HG02938 (cell line): ENCODE results near the gene SLC38A3.

Source experiments
- ATAC-seq: cut with Tn5 transposase; IDR thresholded peaks from one replicate; pipeline ENCODE4 v1.9.1; 2021; ENCODE audit warnings: mild to moderate bottlenecking, moderate library complexity; ENCODE audit not compliant: unreplicated experiment

Gene SLC38A3

GRCh38 chr3:50190936-50191660 is 14.0 kb upstream of the SLC38A3 start, which contains the start of gene GNAT1:
Gene GNAT1 (plus strand): TSS chr3:50191610. CDS start chr3:50191726, 116 bp downstream.
- ATAC-seq, result no peak

GRCh38 chr3:50192124-50192523 is 12.9 kb upstream of the SLC38A3 start:
- no peak for ATAC-seq

- ATAC-seq, result no peak
These were observed 12.4 kb upstream of the SLC38A3 start for GRCh38 chr3:50192689-50193141.

GRCh38 chr3:50193286-50193685 is 11.8 kb upstream of the SLC38A3 start:
- no peak for ATAC-seq

GRCh38 chr3:50193746-50194127 is 11.3 kb upstream of the SLC38A3 start:
- ATAC-seq, result no peak

- ATAC-seq, result no peak
These were observed 10.8 kb upstream of the SLC38A3 start for GRCh38 chr3:50194128-50194902.

- no peak for ATAC-seq
These were observed 10.1 kb upstream of the SLC38A3 start for GRCh38 chr3:50194903-50195500.

GRCh38 chr3:50195501-50196252 is 9.4 kb upstream of the SLC38A3 start:
- no peak for ATAC-seq

- ATAC-seq, result no peak
These were observed 8.7 kb upstream of the SLC38A3 start for GRCh38 chr3:50196253-50196801.

GRCh38 chr3:50201573-50202315 is 3.3 kb upstream of the SLC38A3 start:
- no peak for ATAC-seq

- ATAC-seq, result no peak
These were observed 2.5 kb upstream of the SLC38A3 start for GRCh38 chr3:50202353-50203112.

GRCh38 chr3:50203113-50203808 is 1.8 kb upstream of the SLC38A3 start:
- ATAC-seq, result no peak

GRCh38 chr3:50203809-50204803 is 965 bp upstream of the SLC38A3 start:
- ATAC-seq, result no peak

- ATAC-seq, result no peak
These were observed 574 bp downstream of the SLC38A3 start for GRCh38 chr3:50205413-50206276.

GRCh38 chr3:50207359-50208042 is 2.4 kb downstream of the SLC38A3 start:
- no peak for ATAC-seq
